ENCODE results near the gene SLC17A8.
"Not testable (repeated sequence)": the region's sequence is repeated elsewhere in the genome, so short reads cannot be mapped to it uniquely, and the experiment has no call there.

Gene SLC17A8

GRCh38 chr12:100372853-100373640 is 16.2 kb downstream of the SLC17A8 start:
- peak; percentile 41 for DNase-seq

- peak; percentile 6 for DNase-seq
Measured at GRCh38 chr12:100375038-100375735, 18.3 kb downstream of the SLC17A8 start.

GRCh38 chr12:100376161-100376560 is 19.3 kb downstream of the SLC17A8 start:
- no peak for DNase-seq

- no peak for DNase-seq
Measured at GRCh38 chr12:100381379-100381778, 24.5 kb downstream of the SLC17A8 start.

GRCh38 chr12:100382338-100382737 is 25.5 kb downstream of the SLC17A8 start:
- DNase-seq, result no peak

GRCh38 chr12:100383586-100384558 is 27.0 kb downstream of the SLC17A8 start:
- DNase-seq, result no peak

GRCh38 chr12:100384559-100384935 is 27.7 kb downstream of the SLC17A8 start:
- DNase-seq, result no peak

GRCh38 chr12:100388382-100388781 is 31.5 kb downstream of the SLC17A8 start:
- DNase-seq, result no peak

- no peak for DNase-seq
Measured at GRCh38 chr12:100391856-100392255, 35.0 kb downstream of the SLC17A8 start.

GRCh38 chr12:100393200-100393599 is 36.3 kb downstream of the SLC17A8 start:
- DNase-seq, result no peak

GRCh38 chr12:100395811-100396210 is 38.9 kb downstream of the SLC17A8 start:
- DNase-seq, result no peak

GRCh38 chr12:100398307-100398706 is 41.4 kb downstream of the SLC17A8 start:
- DNase-seq, result no peak

- DNase-seq, result no peak
Measured at GRCh38 chr12:100399095-100399494, 42.2 kb downstream of the SLC17A8 start.

- no peak for DNase-seq
Measured at GRCh38 chr12:100401660-100402059, 44.8 kb downstream of the SLC17A8 start.

GRCh38 chr12:100402763-100403162 is 45.9 kb downstream of the SLC17A8 start:
- DNase-seq, result no peak

GRCh38 chr12:100403446-100403845 is 46.6 kb downstream of the SLC17A8 start:
- DNase-seq, result no peak

- DNase-seq, result peak; percentile 47
Measured at GRCh38 chr12:100404769-100405407, 48.0 kb downstream of the SLC17A8 start.

GRCh38 chr12:100413001-100413400 is 56.1 kb downstream of the SLC17A8 start:
- no peak for DNase-seq

GRCh38 chr12:100414739-100415138 is 57.9 kb downstream of the SLC17A8 start:
- DNase-seq, result no peak

- no peak for DNase-seq
Measured at GRCh38 chr12:100422646-100423045, 65.8 kb downstream of the SLC17A8 start.

- DNase-seq, result no peak
Measured at GRCh38 chr12:100426145-100426544, 69.3 kb downstream of the SLC17A8 start.

GRCh38 chr12:100427078-100427477 is 70.2 kb downstream of the SLC17A8 start:
- no peak for DNase-seq

- not testable (repeated sequence) for DNase-seq
Measured at GRCh38 chr12:100430251-100430650, 73.4 kb downstream of the SLC17A8 start.

All from NCI-H146 (cell line).